SK-N-SH (cell line): ENCODE data around the gene FAM234A.

ENCODE experiments used
- CTCF ChIP-seq: fragments of 200-600 bp; sonication (generic); IDR thresholded peaks from 2 replicates; pipeline ENCODE4 v1.6.1; 2017; ENCODE audit warnings: antibody characterized with exemption, mild to moderate bottlenecking, moderate library complexity
- GABPA ChIP-seq: IDR thresholded peaks from 2 replicates; pipeline ENCODE4 v1.4.0; 2012; ENCODE audit warnings: low read depth, mild to moderate bottlenecking
- MAX ChIP-seq: IDR thresholded peaks from 2 replicates; pipeline ENCODE4 v1.4.0; 2012; ENCODE audit warnings: low read depth
- RAD21 ChIP-seq: IDR thresholded peaks from 2 replicates; pipeline ENCODE4 v1.6.1; 2012; ENCODE audit warnings: mild to moderate bottlenecking, low read length
- RXRA ChIP-seq: IDR thresholded peaks from 2 replicates; pipeline ENCODE4 v1.4.0; 2012; ENCODE audit warnings: low read depth, mild to moderate bottlenecking, borderline replicate concordance
- USF2 ChIP-seq: fragments of 150-350 bp; IDR thresholded peaks from 2 replicates; pipeline ENCODE4 v1.6.1; 2017; ENCODE audit warnings: antibody characterized with exemption, low read length, low read depth, borderline replicate concordance

GRCh38 chr16:189604-190186, 44.9 kb upstream of the FAM234A start:
- TF ChIP-seq GABPA (no peak), CTCF (no peak), USF2 (no peak), RAD21 (no peak), MAX (no peak), RXRA (no peak)
